GM12873 (cell line): ENCODE results near the gene C2CD3.

Experiments
- TF ChIP-seq, protein P1 (sequence below): IDR thresholded peaks from 2 replicates; pipeline ENCODE4 v1.5.1; 2012; ENCODE audit warnings: low read depth, mild to moderate bottlenecking, moderate library complexity, low read length, control low read depth; ENCODE audit not compliant: insufficient read depth; ENCODE audit errors: missing control alignments

Gene C2CD3

GRCh38 chr11:74141241-74141695, 29.5 kb downstream of the C2CD3 start:
- TF ChIP-seq, protein P1, sequence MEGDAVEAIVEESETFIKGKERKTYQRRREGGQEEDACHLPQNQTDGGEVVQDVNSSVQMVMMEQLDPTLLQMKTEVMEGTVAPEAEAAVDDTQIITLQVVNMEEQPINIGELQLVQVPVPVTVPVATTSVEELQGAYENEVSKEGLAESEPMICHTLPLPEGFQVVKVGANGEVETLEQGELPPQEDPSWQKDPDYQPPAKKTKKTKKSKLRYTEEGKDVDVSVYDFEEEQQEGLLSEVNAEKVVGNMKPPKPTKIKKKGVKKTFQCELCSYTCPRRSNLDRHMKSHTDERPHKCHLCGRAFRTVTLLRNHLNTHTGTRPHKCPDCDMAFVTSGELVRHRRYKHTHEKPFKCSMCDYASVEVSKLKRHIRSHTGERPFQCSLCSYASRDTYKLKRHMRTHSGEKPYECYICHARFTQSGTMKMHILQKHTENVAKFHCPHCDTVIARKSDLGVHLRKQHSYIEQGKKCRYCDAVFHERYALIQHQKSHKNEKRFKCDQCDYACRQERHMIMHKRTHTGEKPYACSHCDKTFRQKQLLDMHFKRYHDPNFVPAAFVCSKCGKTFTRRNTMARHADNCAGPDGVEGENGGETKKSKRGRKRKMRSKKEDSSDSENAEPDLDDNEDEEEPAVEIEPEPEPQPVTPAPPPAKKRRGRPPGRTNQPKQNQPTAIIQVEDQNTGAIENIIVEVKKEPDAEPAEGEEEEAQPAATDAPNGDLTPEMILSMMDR, result no peak

- TF ChIP-seq, protein P1, result no peak
Measured at GRCh38 chr11:74139151-74139918, 31.5 kb downstream of the C2CD3 start.

DNA sequence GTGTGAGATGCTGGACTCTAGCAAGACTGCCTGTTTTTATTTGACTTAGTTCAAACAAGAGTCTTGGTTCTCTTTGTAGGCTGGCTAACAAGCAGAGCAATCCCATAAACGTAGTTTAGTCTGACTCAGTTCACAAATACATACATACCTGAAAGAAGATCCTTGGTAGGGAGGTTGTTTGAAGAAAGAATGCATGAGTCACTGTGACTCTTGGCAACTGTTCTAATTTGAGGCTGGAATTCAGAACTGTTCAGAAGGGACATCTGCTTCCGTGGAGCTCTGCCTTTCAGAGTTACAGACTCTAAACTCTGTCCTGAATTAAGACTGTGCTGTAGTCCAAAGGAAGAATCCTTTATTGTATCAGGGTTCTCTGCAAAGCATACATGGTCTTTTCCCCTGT, 32.2 kb downstream of the C2CD3 start:
- TF ChIP-seq, protein P1, result no peak

DNA sequence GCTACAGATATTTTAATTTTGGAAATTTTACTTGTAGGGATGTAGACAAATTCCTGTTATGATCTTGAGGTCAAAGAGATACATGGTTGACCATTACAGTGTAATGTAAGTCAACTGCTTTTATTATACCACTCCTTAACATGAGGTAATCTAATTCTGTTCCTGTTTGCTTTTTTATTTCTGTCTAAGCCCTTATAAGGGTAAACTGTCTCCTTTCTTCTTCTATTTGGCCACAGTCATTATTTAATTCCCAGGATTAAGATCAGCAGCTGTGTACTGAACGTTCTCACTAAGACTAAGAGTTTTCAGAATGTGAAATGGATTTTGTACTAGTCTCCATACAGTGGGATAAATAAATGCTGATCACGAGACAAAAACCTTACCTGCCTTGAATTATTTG, 32.8 kb downstream of the C2CD3 start:
- TF ChIP-seq, protein P1, result no peak

DNA sequence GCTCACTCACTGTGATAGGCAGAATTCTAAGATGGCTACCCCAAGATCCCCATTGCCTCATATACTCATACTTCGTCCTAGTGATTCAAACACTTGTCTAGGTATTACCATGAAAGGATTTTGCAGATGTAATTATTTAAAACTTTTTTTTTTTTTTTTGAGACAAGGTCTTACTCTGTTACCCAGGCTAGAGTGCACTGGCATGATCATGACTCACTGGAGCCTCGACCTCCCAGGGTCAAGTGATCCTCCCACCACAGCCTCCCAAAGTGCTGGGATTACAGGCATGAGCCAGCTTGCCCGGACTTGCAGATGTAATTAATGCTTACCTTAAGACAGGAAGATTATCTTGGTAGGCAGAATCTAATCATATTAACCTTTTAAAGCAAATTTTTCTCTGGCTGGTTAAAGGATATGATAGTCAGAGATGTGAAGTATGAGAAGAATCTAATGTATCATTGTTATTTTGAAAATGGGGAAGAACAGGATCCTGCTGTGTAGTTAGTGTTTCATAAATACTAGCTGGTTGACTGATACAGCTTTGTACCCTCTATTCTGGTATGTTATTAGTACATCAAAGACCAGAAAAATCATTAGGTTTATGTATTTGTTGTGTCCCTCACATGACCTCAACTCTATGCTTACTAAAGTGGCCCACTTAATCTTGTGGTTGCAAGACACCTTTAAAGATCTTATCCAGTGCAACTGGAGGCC, 35.5 kb downstream of the C2CD3 start:
- TF ChIP-seq, protein P1, result no peak

DNA sequence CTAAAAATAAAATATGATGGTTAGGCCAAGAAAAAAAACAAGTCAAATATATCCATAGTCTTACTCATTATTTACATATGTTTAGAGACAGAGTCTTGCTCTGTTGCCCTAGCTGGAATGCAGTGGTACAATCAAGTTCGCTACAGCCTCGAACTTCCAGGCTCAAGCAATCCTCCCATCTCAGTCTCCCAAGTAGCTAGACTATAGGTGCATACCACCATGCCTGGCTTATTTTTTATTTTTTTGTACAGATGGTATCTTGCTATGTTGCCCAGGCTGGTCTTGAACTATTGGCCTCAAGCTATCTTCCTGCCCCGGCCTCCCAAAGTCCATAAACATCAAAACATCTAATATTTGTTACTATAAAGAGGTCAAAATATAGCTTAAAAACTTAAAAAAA, 36.1 kb downstream of the C2CD3 start:
- TF ChIP-seq, protein P1, result no peak

DNA sequence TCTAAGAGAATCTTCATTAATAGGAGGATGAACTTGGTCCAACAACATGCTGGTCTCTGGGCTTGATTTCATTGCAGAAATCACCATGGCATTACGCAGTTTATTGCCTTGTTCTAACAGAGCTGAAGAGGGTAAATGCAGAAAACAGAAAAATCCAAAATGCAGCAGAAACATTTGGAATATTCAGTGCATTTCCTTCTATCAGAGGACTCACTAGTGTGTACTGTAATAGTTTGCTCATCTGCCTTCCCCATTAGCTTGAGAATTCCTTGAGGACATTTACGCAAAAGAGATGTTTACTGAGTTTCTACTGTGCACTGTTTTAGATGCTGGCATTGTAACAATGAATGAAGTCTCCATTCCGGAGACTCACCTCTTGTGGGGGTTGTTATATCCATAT, 37.4 kb downstream of the C2CD3 start:
- TF ChIP-seq, protein P1, result no peak
